IMR-90 (cell line): ENCODE data around the gene ABCB9. TPM values are rescaled to one million over a fixed set of nuclear protein-coding genes. Genes with fewer than 3 reads are reported as not detected.
A peak's percentile ranks its signal among the peaks of the same experiment; 100 is the strongest.

Source experiments
- ATAC-seq: fragments of 200-7000 bp; cut with Tn5 transposase; 2 replicates; pipeline ENCODE4 v1.9.1; 2020; ENCODE audit warnings: low read depth, mild to moderate bottlenecking, moderate library complexity
- BruUV-seq: library from RNA; stranded (reverse); fragments of 400-500 nt; replicated peaks from 2 replicates; lab custom pipeline; 2021; lab: Mats Ljungman, UMichigan
- CTCF ChIA-PET: fragments of 300-600 bp; formaldehyde crosslinking; extraction: SDS; loops from one replicate; lab custom pipeline; 2021; ENCODE audit warnings: antibody characterized with exemption; lab: Yijun Ruan, JAX
- POLR2A ChIA-PET: fragments of 300-600 bp; sonication (Branson Sonifier 250); formaldehyde crosslinking; loops from one replicate; lab custom pipeline; 2022; ENCODE audit warnings: antibody characterized with exemption; ENCODE audit not compliant: unreplicated experiment; lab: Charles Lee
- DNase-seq: peaks from one replicate; pipeline ENCODE4 v3.0.0; 2013
- H2AFZ ChIP-seq: replicated peaks from 2 replicates; pipeline ENCODE3; 2013; ENCODE audit warnings: low read length, mild to moderate bottlenecking; ENCODE audit not compliant: poor library complexity
- H2AK5ac ChIP-seq: 2 replicates; pipeline ENCODE4 v1.6.1; 2013; ENCODE audit warnings: low read depth, low read length, inconsistent platforms
- H2AK9ac ChIP-seq: replicated peaks from 2 replicates; pipeline ENCODE3; 2013; ENCODE audit warnings: mild to moderate bottlenecking, low read depth, low read length, moderate library complexity; ENCODE audit not compliant: poor library complexity
- H2BK120ac ChIP-seq: 2 replicates; pipeline ENCODE4 v1.6.1; 2013; ENCODE audit warnings: low read depth, low read length, inconsistent platforms
- H2BK15ac ChIP-seq: 3 replicates; pipeline ENCODE4 v1.6.1; 2013; ENCODE audit warnings: low read depth, low read length, inconsistent platforms
- H2BK20ac ChIP-seq: 2 replicates; pipeline ENCODE4 v1.6.1; 2013; ENCODE audit warnings: low read depth, mild to moderate bottlenecking, inconsistent platforms, low read length, moderate library complexity
- H2BK5ac ChIP-seq: 2 replicates; pipeline ENCODE4 v1.6.1; 2013; ENCODE audit warnings: mild to moderate bottlenecking, low read depth, low read length, inconsistent platforms; ENCODE audit not compliant: poor library complexity, severe bottlenecking
- H3K14ac ChIP-seq: replicated peaks from 2 replicates; pipeline ENCODE4 v1.6.1; 2013; ENCODE audit warnings: low read depth, low read length, inconsistent platforms
- H3K18ac ChIP-seq: 2 replicates; pipeline ENCODE4 v1.6.1; 2013; ENCODE audit warnings: low read depth, low read length, control low read depth
- H3K23ac ChIP-seq: 2 replicates; pipeline ENCODE4 v1.6.1; 2013; ENCODE audit warnings: low read depth, low read length, inconsistent platforms
- H3K27ac ChIP-seq: 2 replicates; pipeline ENCODE4 v1.5.1; 2013; ENCODE audit warnings: mild to moderate bottlenecking, control low read depth, low read length; ENCODE audit not compliant: insufficient read depth
- H3K27me3 ChIP-seq: 2 replicates; pipeline ENCODE4 v1.6.1; 2013; ENCODE audit warnings: low read length; ENCODE audit not compliant: control insufficient read depth, insufficient read depth
- H3K36me3 ChIP-seq: 2 replicates; pipeline ENCODE4 v1.6.1; 2013; ENCODE audit warnings: low read length, mixed read lengths; ENCODE audit not compliant: control insufficient read depth, insufficient read depth
- H3K4ac ChIP-seq: 2 replicates; pipeline ENCODE4 v1.6.1; 2013; ENCODE audit warnings: low read depth, low read length, inconsistent platforms
- H3K4me1 ChIP-seq: 2 replicates; pipeline ENCODE4 v1.6.1; 2013; ENCODE audit warnings: low read length, mixed read lengths; ENCODE audit not compliant: control insufficient read depth, insufficient read depth
- H3K4me2 ChIP-seq: 2 replicates; pipeline ENCODE4 v1.6.1; 2013; ENCODE audit warnings: low read depth, mild to moderate bottlenecking, control low read depth, low read length, moderate library complexity
- H3K4me3 ChIP-seq: 2 replicates; pipeline ENCODE4 v1.5.1; 2013; ENCODE audit warnings: low read depth, mild to moderate bottlenecking, control low read depth, low read length, moderate library complexity; ENCODE audit not compliant: insufficient read depth
- H3K56ac ChIP-seq: 2 replicates; pipeline ENCODE4 v1.6.1; 2013; ENCODE audit warnings: low read length, inconsistent platforms; ENCODE audit not compliant: insufficient read depth; ENCODE audit errors: extremely low read depth
- H3K79me1 ChIP-seq, 2 experiments: 2 replicates each; pipeline ENCODE4 v1.6.1; 2013; ENCODE audit warnings: low read length in 2 of 2, inconsistent platforms in 1 of 2, low read depth in 1 of 2
- H3K9ac ChIP-seq: 2 replicates; pipeline ENCODE4 v1.6.1; 2013; ENCODE audit warnings: low read depth, low read length, control low read depth
- H3K9me1 ChIP-seq: 2 replicates; pipeline ENCODE4 v1.6.1; 2013; ENCODE audit warnings: low read length, inconsistent platforms; ENCODE audit not compliant: insufficient read depth
- H3K9me3 ChIP-seq: 2 replicates; pipeline ENCODE4 v1.6.1; 2013; ENCODE audit warnings: low read length; ENCODE audit not compliant: control insufficient read depth, insufficient read depth
- H4K20me1 ChIP-seq: 2 replicates; pipeline ENCODE4 v1.6.1; 2013; ENCODE audit warnings: low read length, inconsistent platforms; ENCODE audit not compliant: insufficient read depth
- H4K5ac ChIP-seq: 2 replicates; pipeline ENCODE4 v1.6.1; 2013; ENCODE audit warnings: mild to moderate bottlenecking, low read depth, low read length, control low read depth
- H4K8ac ChIP-seq, 2 experiments: 2 replicates each; pipeline ENCODE4 v1.6.1; 2013; ENCODE audit warnings: low read depth in 2 of 2, low read length in 2 of 2, control low read depth in 1 of 2, inconsistent platforms in 1 of 2
- H4K91ac ChIP-seq: 2 replicates; pipeline ENCODE4 v1.6.1; 2013; ENCODE audit warnings: low read depth, low read length, inconsistent platforms; ENCODE audit not compliant: insufficient read depth
- FOS ChIP-seq: fragments of 150-350 bp; IDR thresholded peaks from 2 replicates; pipeline ENCODE4 v1.6.1; 2016; ENCODE audit warnings: low read depth, low read length
- SMC3 ChIP-seq: fragments of 150-350 bp; IDR thresholded peaks from 2 replicates; pipeline ENCODE4 v1.6.1; 2016; ENCODE audit warnings: low read depth, mild to moderate bottlenecking, antibody characterized with exemption, low read length, moderate library complexity
- WGBS, 2 experiments: methylation state at CpG; one replicate each; pipeline versions ENCODE4 v1.1.5 to v1.1.7; 2013; ENCODE audit warnings: missing lambda C conversion rate in 2 of 2; ENCODE audit not compliant: insufficient read length in 1 of 2; ENCODE audit errors: extremely low coverage in 2 of 2; 5-methylcytosine and 5-hydroxymethylcytosine counted together
- dilution Hi-C: fragments of 300-500 bp; cut with HindIII; formaldehyde crosslinking; loops from one replicate; pipeline ENCODE4 v1.14.3; 2018; ENCODE audit warnings: low sequenced_read_pairs; ENCODE audit not compliant: unreplicated experiment
- in situ Hi-C: fragments of 300-500 bp; cut with MboI; formaldehyde crosslinking; loops from 3 replicates; pipeline ENCODE4 v1.14.3; 2019; ENCODE audit warnings: low sequenced_read_pairs, inconsistent platforms, mixed read lengths
- intact Hi-C: fragments of 100-400 bp; cut with micrococcal nuclease; formaldehyde crosslinking; loops from 2 replicates; pipeline ENCODE4 v1.10.0; 2022
- polyA plus RNA-seq, 3 experiments: library from polyadenylated mRNA; depleted of rRNA; stranded (reverse); fragments of >200 nt; gene quantifications; 2 replicates each; pipeline ENCODE4 v1.2.3, GENCODE V29; 2012; ENCODE audit warnings: low replicate concordance in 1 of 3
- total RNA-seq: library from RNA; depleted of rRNA; stranded (reverse); fragments of >200 nt; gene quantifications from 2 replicates; pipeline ENCODE4 v1.2.3, GENCODE V29; 2012
- TF ChIP-seq, protein P1 (sequence below): fragments of 150-350 bp; IDR thresholded peaks from 2 replicates; pipeline ENCODE4 v1.6.1; 2016; ENCODE audit warnings: low read depth, mild to moderate bottlenecking, low read length, moderate library complexity, borderline replicate concordance
- TF ChIP-seq, protein P2 (sequence below): conservative IDR thresholded peaks from 2 replicates; pipeline ENCODE4 v1.5.1; 2012; ENCODE audit warnings: mild to moderate bottlenecking, low read depth, low read length, improper control_type of control experiment

ABCB9 gene
- total and polyA plus RNA-seq, 2 of the 4 experiments (the other 2 are of a cell fraction), result 5.6 to 8.3 TPM

DNA sequence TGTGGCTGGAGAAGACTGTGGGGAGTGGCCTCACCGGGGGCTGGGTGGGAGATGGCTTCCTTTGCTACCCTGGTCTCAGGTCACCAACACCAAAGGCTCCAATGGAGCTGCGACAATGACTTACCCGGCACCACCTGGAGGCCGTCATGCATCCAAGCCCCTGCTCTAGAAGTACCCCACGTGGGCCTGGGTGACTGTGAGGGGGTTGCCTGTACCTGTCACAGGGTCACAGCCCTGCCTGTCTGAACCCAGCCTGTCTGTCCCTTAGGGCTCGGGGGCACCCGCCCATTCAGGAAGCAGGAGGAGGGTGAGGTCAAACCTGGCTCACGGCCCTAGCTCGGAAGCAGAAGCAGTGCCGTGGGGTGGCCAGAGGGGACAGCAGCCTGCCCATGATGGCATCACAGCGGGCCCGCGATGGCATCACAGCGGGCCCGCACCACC lies 18.9 kb downstream of the ABCB9 start:
- H2BK20ac ChIP-seq, result peak overlapping the region; percentile 89
- H4K91ac ChIP-seq, result peak overlapping the region; percentile 90
- H3K23ac ChIP-seq, result peak overlapping the region; percentile 68; the same call in 1 of the 2 replicates
- H3K18ac ChIP-seq, result peak overlapping the region; percentile 16
- in situ Hi-C loops (no loop called here), intact Hi-C loops (loop anchor here (1.0 kb wide), 1 partner anchor 87 kb away; no protein-coding TSS in a partner anchor), dilution Hi-C loops (no loop called here)
- H2AFZ ChIP-seq, result peak overlapping the region; percentile 80
- H3K79me1 ChIP-seq, result peaks cover 0 to 24% of the 10 kb centered on the region in 2 experiments; a peak in 2 of 4 replicates
- BruUV-seq, result no TSS peak
- CTCF ChIA-PET, result interaction anchor here (0.7 to 1.3 kb wide), 2 partner anchors 76 to 174 kb away, joined by 3 read pairs; no protein-coding TSS in a partner anchor
- H3K4me2 ChIP-seq, result no peak overlapping the region
- no peaks in the 10 kb centered on the region for H3K36me3 ChIP-seq
- peak overlapping the region; percentile 7; the same call in 1 of the 2 replicates for H3K9ac ChIP-seq
- H2BK120ac ChIP-seq, result peak overlapping the region; percentile 99
- peak overlapping the region; percentile 91 for H3K14ac ChIP-seq
- POLR2A ChIA-PET, result no interaction called here
- DNase-seq (no peak), ATAC-seq (no peak)
- WGBS, 2 experiments, result no CpG with 5 or more reads among the region's 15 CpGs
- peaks cover 30% of the 10 kb centered on the region for H3K9me1 ChIP-seq
- H2AK5ac ChIP-seq, result peak overlapping the region; percentile 88
- peak overlapping the region; percentile 25 to 87; a peak in 3 of 4 replicates for H4K8ac ChIP-seq
- H3K9me3 ChIP-seq, result no peaks in the 10 kb centered on the region
- peak overlapping the region; percentile 82 for H2BK5ac ChIP-seq
- H3K4me3 ChIP-seq, result no peak overlapping the region
- H3K4me1 ChIP-seq, result peaks cover 22% of the 10 kb centered on the region
- H4K20me1 ChIP-seq, result peaks cover 5% of the 10 kb centered on the region; the same call in 1 of the 2 replicates
- H3K56ac ChIP-seq, result peak overlapping the region; percentile 32; the same call in 1 of the 2 replicates
- peak overlapping the region; percentile 74 for H3K27ac ChIP-seq
- peak overlapping the region; percentile 18 for H4K5ac ChIP-seq
- peak overlapping the region; percentile 84; the same call in 2 of the 3 replicates for H2BK15ac ChIP-seq
- TF ChIP-seq, protein P1, sequence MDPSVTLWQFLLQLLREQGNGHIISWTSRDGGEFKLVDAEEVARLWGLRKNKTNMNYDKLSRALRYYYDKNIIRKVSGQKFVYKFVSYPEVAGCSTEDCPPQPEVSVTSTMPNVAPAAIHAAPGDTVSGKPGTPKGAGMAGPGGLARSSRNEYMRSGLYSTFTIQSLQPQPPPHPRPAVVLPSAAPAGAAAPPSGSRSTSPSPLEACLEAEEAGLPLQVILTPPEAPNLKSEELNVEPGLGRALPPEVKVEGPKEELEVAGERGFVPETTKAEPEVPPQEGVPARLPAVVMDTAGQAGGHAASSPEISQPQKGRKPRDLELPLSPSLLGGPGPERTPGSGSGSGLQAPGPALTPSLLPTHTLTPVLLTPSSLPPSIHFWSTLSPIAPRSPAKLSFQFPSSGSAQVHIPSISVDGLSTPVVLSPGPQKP, result no peak
- TF ChIP-seq FOS, result no peak
- no peak for TF ChIP-seq SMC3
- TF ChIP-seq, protein P2, sequence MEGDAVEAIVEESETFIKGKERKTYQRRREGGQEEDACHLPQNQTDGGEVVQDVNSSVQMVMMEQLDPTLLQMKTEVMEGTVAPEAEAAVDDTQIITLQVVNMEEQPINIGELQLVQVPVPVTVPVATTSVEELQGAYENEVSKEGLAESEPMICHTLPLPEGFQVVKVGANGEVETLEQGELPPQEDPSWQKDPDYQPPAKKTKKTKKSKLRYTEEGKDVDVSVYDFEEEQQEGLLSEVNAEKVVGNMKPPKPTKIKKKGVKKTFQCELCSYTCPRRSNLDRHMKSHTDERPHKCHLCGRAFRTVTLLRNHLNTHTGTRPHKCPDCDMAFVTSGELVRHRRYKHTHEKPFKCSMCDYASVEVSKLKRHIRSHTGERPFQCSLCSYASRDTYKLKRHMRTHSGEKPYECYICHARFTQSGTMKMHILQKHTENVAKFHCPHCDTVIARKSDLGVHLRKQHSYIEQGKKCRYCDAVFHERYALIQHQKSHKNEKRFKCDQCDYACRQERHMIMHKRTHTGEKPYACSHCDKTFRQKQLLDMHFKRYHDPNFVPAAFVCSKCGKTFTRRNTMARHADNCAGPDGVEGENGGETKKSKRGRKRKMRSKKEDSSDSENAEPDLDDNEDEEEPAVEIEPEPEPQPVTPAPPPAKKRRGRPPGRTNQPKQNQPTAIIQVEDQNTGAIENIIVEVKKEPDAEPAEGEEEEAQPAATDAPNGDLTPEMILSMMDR, result no peak
- peak overlapping the region; percentile 92 for H3K4ac ChIP-seq
- H3K27me3 ChIP-seq, result no peaks in the 10 kb centered on the region
- peak overlapping the region; percentile 97 for H2AK9ac ChIP-seq
